GM10248 (cell line): Measurements from ENCODE around the gene NEUROD2.

Source experiments
- CTCF ChIA-PET: fragments of 300-600 bp; sonication (Branson Sonifier 250); formaldehyde crosslinking; extraction: SDS; loops from one replicate; lab custom pipeline; 2021; ENCODE audit warnings: antibody characterized with exemption; lab: Yijun Ruan, JAX
- POLR2A ChIA-PET: fragments of 350-650 bp; sonication (Branson Sonifier 250); formaldehyde crosslinking; extraction: SDS; loops from one replicate; lab custom pipeline; 2020; ENCODE audit warnings: antibody characterized with exemption; lab: Yijun Ruan, JAX
- DNase-seq: peaks from one replicate; pipeline ENCODE4 v3.0.0; 2012; ENCODE audit errors: extremely low spot score
- CTCF ChIP-seq: IDR thresholded peaks from 2 replicates; pipeline ENCODE4 v1.5.1; 2012; ENCODE audit warnings: mild to moderate bottlenecking, low read depth; ENCODE audit errors: extremely low read depth, missing control alignments, control extremely low read depth

Gene NEUROD2

GRCh38 chr17:39650121-39650579, 42.4 kb upstream of the NEUROD2 start:
- ChIA-PET CTCF (interaction anchor here (1.7 to 10.5 kb wide), 5 partner anchors 10 to 105 kb away, joined by 4 to 180 read pairs (median 60); partner anchors contain the start of genes PNMT, PPP1R1B and TCAP), POLR2A (interaction anchor here (0.6 kb wide), 1 partner anchor 165 kb away, joined by 5 read pairs; no protein-coding TSS in a partner anchor)
- DNase-seq = no peak
- no peak for TF ChIP-seq CTCF

- no peak for DNase-seq
- POLR2A ChIA-PET = no interaction called here
- CTCF ChIA-PET = interaction anchor here (1.4 to 10.5 kb wide), 5 partner anchors 11 to 26 kb away, joined by 3 to 134 read pairs (median 8); partner anchors contain the start of gene PPP1R1B
- TF ChIP-seq CTCF = no peak
Observed at GRCh38 chr17:39648616-39649366, 41.1 kb upstream of the NEUROD2 start.

GRCh38 chr17:39647256-39647655, 39.5 kb upstream of the NEUROD2 start:
- TF ChIP-seq CTCF = no peak
- no peak for DNase-seq
- ChIA-PET POLR2A (no interaction called here), CTCF (interaction anchor here (0.9 to 10.5 kb wide), 6 partner anchors 9 to 25 kb away, joined by 3 to 134 read pairs (median 6); partner anchors contain the start of gene PPP1R1B)

GRCh38 chr17:39643271-39643670, 35.6 kb upstream of the NEUROD2 start:
- CTCF ChIA-PET = interaction anchor here (1.3 to 9.7 kb wide), 4 partner anchors 9 to 22 kb away, joined by 5 to 112 read pairs (median 36); no protein-coding TSS in a partner anchor

GRCh38 chr17:39642291-39643074, 34.8 kb upstream of the NEUROD2 start:
- TF ChIP-seq CTCF = no peak
- no peak for DNase-seq
- CTCF ChIA-PET = interaction anchor here (1.3 to 9.7 kb wide), 4 partner anchors 8 to 21 kb away, joined by 5 to 112 read pairs (median 36); no protein-coding TSS in a partner anchor
- POLR2A ChIA-PET = no interaction called here

More at GRCh38 chr17:39643271-39643670, 35.6 kb upstream of the NEUROD2 start:
- DNase-seq = no peak
- POLR2A ChIA-PET = no interaction called here
- TF ChIP-seq CTCF = no peak

GRCh38 chr17:39641883-39642282, 34.2 kb upstream of the NEUROD2 start:
- CTCF ChIA-PET = interaction anchor here (0.8 to 9.7 kb wide), 4 partner anchors 11 to 30 kb away, joined by 3 to 112 read pairs (median 32); no protein-coding TSS in a partner anchor

More at GRCh38 chr17:39641883-39642282, 34.2 kb upstream of the NEUROD2 start:
- no peak for DNase-seq
- POLR2A ChIA-PET = no interaction called here
- no peak for TF ChIP-seq CTCF
